Transverse colon (tissue), 4 donors: ENCODE measurements around the gene FGF1.

Source experiments
- CTCF ChIP-seq, 5 experiments: fragments of 200-600 bp in 3 of 5; fragments of 450-650 bp in 2 of 5; sonication (generic) in 3 of 5; IDR thresholded peaks; 1 replicate in 2 of 5; 2 replicates in 3 of 5; pipeline ENCODE4 v1.5.1; 2016 to 2017; ENCODE audit warnings: antibody characterized with exemption in 5 of 5, inconsistent platforms in 3 of 5, mild to moderate bottlenecking in 2 of 5, moderate library complexity in 1 of 5
- POLR2AphosphoS5 ChIP-seq, 3 donors: sonication (generic); formaldehyde crosslinking; IDR thresholded peaks; one replicate each; pipeline ENCODE4 v1.6.1; 2016; ENCODE audit warnings: antibody characterized with exemption in 3 of 3

- TF ChIP-seq CTCF (IDR thresholded peaks at IDR 0.05) = no peak
- no peak for TF ChIP-seq POLR2AphosphoS5 (IDR thresholded peaks at IDR 0.05)
These were observed 35.0 kb downstream of the FGF1 start for GRCh38 chr5:142650881-142651280.
